Measurements from ENCODE around the gene PAF1.

The PAF1 gene

DNA sequence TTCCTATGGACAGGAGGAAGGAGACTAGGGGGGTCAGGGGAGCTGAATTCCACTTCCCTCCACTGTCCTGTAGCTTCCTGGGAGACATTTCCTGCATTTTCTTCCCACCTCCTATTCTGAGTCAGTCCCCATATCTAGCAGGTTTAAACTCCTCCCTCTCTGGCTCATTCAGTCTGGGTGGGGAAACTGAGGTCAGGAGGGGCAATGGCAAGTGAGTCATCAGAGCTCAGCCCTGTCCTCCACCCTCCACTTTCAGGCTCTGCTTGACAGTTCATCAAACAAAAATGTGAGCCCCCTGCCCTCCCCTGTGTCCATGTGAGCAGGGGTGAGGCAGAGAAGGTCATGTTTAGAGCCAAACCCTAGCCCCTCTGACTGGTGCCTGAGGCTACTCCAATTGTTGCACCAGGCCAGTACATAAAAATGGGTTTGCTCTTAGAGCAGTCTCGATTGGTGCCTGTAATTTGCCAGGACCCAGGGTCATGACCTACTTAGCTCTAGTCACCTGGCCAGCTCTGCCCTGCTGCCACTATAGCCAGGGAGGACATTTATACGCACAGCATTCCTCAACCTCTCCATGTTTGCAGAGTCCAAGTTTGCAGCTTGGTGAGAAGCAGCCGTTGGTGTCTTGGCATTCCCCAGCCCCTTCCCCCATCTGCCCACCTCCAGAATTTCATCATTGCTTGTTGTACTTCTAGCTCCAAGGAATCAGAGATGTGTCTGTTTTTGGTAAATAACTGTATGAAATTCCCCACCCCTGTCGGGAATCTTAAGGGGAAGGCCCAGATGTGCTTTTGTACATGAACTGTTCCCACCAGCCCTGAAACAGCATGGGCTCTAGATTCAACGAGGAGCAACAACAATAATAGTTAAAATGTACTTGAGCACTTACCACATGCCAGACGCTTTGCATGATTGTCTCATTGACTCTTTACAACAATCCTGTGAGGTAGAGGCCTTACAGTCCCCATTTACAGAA is 27.9 kb downstream of the PAF1 start:
- TF ChIP-seq Cebpa-rat (IDR thresholded peaks at IDR 0.05): no peak
- H4K20me1 ChIP-seq: peaks cover 0 to 52% (median 33%) of the 10 kb centered on the region in 11 experiments; a peak in 19 of 22 replicates
- H3K4me3 ChIP-seq: no peak overlapping the region
- no peaks in the 10 kb centered on the region for H3K27me3 ChIP-seq
- H3K4me1 ChIP-seq: peaks cover 15 to 43% (median 31%) of the 10 kb centered on the region in 10 experiments; a peak in 19 of 20 replicates
- H3K9me3 ChIP-seq (replicated peaks in 1 of 11): no peaks in the 10 kb centered on the region
- peak overlapping the region in 5 of 11 experiments; percentile 39 to 70 (median 62); a peak in 9 of 22 replicates for H3K9ac ChIP-seq
- peaks cover 78 to 98% (median 89%) of the 10 kb centered on the region in 11 experiments for H3K36me3 ChIP-seq
- H3K4me2 ChIP-seq: peak overlapping the region in 9 of 11 experiments; percentile 36 to 73 (median 68); a peak in 18 of 22 replicates
- peak overlapping the region in 6 of 11 experiments; percentile 17 to 66 (median 52); a peak in 10 of 22 replicates for H3K27ac ChIP-seq

DNA sequence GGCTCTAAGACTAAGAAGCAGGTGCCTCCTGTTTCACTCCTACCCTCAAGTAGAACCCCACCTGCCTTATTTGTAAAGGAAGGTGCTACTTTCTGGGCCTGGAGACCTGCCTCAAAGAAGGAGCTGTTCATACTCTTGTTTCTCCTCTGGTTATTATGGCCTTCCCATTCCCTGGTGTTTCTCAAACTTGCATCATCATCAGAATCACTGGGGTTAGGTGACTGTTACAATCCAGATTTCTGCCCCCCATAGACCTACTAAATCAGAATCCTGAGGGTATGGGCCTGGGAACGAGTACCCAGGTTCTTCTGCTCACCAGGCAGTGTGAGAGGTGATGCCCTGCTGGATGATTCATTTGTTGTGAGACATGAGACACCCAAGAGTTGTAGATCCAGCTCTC is 30.3 kb downstream of the PAF1 start:
- H3K9ac ChIP-seq: no peak overlapping the region
- no peak for TF ChIP-seq Cebpa-rat (IDR thresholded peaks at IDR 0.05)
- no peak overlapping the region for H3K27ac ChIP-seq
- H3K4me2 ChIP-seq: no peak overlapping the region
- H3K4me1 ChIP-seq: peaks cover 15 to 37% (median 33%) of the 10 kb centered on the region in 10 experiments; a peak in 19 of 20 replicates
- peaks cover 81 to 100% (median 90%) of the 10 kb centered on the region in 11 experiments for H3K36me3 ChIP-seq
- H3K4me3 ChIP-seq: no peak overlapping the region
- peaks cover 0 to 62% (median 38%) of the 10 kb centered on the region in 11 experiments; a peak in 19 of 22 replicates for H4K20me1 ChIP-seq
- H3K9me3 ChIP-seq (replicated peaks in 1 of 11): no peaks in the 10 kb centered on the region
- no peaks in the 10 kb centered on the region for H3K27me3 ChIP-seq

DNA sequence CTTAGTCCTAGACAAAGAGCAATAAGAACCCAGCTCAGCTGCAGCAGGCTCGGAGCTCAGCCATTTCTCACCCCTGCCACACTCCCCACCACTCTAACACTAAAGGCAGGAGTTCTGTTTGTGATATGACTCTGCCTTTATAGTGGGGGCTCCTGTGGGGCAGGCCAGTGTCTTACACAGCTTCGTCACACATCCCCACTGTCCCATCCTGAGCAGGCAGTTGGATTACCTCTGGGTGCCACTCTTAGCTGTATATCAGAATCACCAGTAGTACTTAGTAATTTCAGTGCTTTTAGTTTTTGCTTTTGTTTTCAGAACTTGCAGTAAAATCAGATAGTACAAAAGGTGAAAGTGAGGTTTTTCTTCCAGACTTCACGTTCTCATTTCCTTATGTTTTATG is 31.9 kb downstream of the PAF1 start:
- TF ChIP-seq Cebpa-rat (IDR thresholded peaks at IDR 0.05): no peak
- no peak overlapping the region for H3K27ac ChIP-seq
- H3K4me3 ChIP-seq: no peak overlapping the region
- no peak overlapping the region; a peak in 1 of 22 replicates for H3K9ac ChIP-seq
- H3K36me3 ChIP-seq: peaks cover 87 to 100% (median 91%) of the 10 kb centered on the region in 11 experiments
- no peak overlapping the region for H3K4me2 ChIP-seq
- H3K27me3 ChIP-seq: no peaks in the 10 kb centered on the region
- H3K9me3 ChIP-seq (replicated peaks in 1 of 11): no peaks in the 10 kb centered on the region
- peaks cover 15 to 38% (median 24%) of the 10 kb centered on the region in 10 experiments; a peak in 19 of 20 replicates for H3K4me1 ChIP-seq
- H4K20me1 ChIP-seq: peaks cover 2 to 63% (median 40%) of the 10 kb centered on the region in 11 experiments; a peak in 19 of 22 replicates

- Histone ChIP-seq H3K9ac (0 out of 22 replicates have a peak overlapping the region, but pooled peaks of 2 of the 11 experiments have one; percentile 6 to 15), H3K36me3 (peaks cover 94 to 100% (median 96%) of the 10 kb centered on the region in 11 experiments)
These were observed 34.3 kb downstream of the PAF1 start for GRCh38 chr19:39356647-39357046.

DNA sequence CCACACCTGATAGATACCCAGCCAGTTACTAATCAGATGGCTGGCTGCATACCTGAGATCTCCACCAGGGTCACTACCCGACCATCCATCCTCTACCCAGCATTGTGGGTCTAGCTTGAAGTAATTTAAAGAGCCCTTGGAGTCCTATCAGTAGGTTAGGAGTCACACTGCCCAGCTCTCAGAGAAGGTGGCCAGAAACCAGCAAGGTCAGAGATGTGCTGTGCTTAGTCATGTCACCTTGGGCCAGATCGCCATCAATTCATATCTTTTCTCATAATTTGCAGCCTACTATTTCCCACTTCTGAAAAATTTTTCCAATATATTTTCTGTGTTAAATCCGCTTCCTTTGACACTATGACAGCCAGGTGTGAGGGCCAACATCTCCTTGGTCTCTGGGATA is 34.8 kb downstream of the PAF1 start:
- Histone ChIP-seq H3K4me3 (no peak overlapping the region), H4K20me1 (peaks cover 14 to 67% (median 44%) of the 10 kb centered on the region in 11 experiments; a peak in 18 of 22 replicates), H3K27ac (no peak overlapping the region; a peak in 1 of 22 replicates), H3K4me1 (peaks cover 3 to 23% (median 7%) of the 10 kb centered on the region in 10 experiments; a peak in 16 of 20 replicates), H3K27me3 (no peaks in the 10 kb centered on the region), H3K9ac (peak overlapping the region in 3 of 11 experiments; percentile 11 to 21 (median 15); a peak in 1 of 22 replicates), H3K4me2 (no peak overlapping the region), H3K9me3 (replicated peaks in 1 of 11) (no peaks in the 10 kb centered on the region), H3K36me3 (peaks cover 98 to 100% (median 99%) of the 10 kb centered on the region in 11 experiments)
- no peak for TF ChIP-seq Cebpa-rat (IDR thresholded peaks at IDR 0.05)

More at GRCh38 chr19:39356647-39357046, 34.3 kb downstream of the PAF1 start:
- no peaks in the 10 kb centered on the region for H3K27me3 ChIP-seq
- no peak overlapping the region for H3K4me3 ChIP-seq
- no peak for TF ChIP-seq Cebpa-rat (IDR thresholded peaks at IDR 0.05)
- H3K4me1 ChIP-seq: peaks cover 0 to 18% (median 2%) of the 10 kb centered on the region in 10 experiments; a peak in 12 of 20 replicates
- H4K20me1 ChIP-seq: peaks cover 9 to 62% (median 38%) of the 10 kb centered on the region in 11 experiments; a peak in 17 of 22 replicates
- no peak overlapping the region for H3K4me2 ChIP-seq
- H3K27ac ChIP-seq: peak overlapping the region in 1 of 11 experiments; percentile 1; a peak in 1 of 22 replicates
- H3K9me3 ChIP-seq (replicated peaks in 1 of 11): no peaks in the 10 kb centered on the region

- no peaks in the 10 kb centered on the region for H3K27me3 ChIP-seq
- H3K4me2 ChIP-seq: no peak overlapping the region
- H4K20me1 ChIP-seq: peaks cover 20 to 76% (median 52%) of the 10 kb centered on the region in 11 experiments; a peak in 18 of 22 replicates
- H3K4me1 ChIP-seq: peaks cover 6 to 27% (median 11%) of the 10 kb centered on the region in 10 experiments; a peak in 16 of 20 replicates
- H3K4me3 ChIP-seq: no peak overlapping the region
- H3K9ac ChIP-seq: peak overlapping the region in 3 of 11 experiments; percentile 11 to 21 (median 20); a peak in 1 of 22 replicates
- peaks cover 92 to 100% (median 99%) of the 10 kb centered on the region in 11 experiments for H3K36me3 ChIP-seq
- no peaks in the 10 kb centered on the region for H3K9me3 ChIP-seq (replicated peaks in 1 of 11)
- H3K27ac ChIP-seq: no peak overlapping the region; a peak in 1 of 22 replicates
- TF ChIP-seq Cebpa-rat (IDR thresholded peaks at IDR 0.05): no peak
These were observed 35.7 kb downstream of the PAF1 start for GRCh38 chr19:39355253-39355652.

DNA sequence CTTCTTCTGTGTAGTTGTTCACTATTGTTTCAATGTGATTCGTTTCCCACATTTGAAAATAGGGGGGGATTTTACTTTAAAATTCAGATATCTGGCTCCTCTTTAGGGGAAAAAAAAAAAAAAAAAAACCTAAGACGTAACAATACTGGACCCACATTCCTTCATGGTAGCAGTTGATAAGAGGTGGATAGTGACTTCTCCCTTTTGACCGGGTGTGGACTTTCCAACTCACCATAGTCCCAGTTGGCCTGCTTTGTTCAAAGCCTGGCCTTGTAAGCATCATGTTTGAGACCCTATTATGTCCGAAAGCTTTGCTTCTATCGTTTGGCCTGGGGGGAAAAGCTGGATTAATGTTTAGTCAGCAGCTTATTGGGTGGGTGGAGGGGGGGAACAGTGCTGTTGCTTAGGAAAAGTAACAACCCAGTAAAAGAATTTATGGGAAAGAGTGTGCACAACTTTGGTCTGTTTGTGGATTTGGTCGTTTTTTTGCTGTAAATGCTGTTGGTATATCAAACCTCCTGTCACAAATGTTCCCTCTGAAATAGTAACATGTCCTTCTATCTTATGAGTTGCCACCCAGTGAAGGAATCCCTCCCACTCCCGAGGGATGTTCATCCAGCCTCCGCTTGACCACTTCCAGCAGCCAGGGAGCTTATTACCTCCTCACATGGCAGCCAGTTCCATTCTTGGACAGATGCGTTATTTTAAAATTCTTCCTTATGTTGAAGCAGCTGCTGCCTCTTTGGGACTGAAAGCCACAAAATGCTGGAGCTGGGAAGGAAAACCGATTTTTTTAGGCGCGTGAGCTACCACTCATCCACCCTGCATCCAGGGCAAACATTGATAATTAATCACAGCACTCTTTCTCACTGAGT is 38.3 kb downstream of the PAF1 start:
- no peaks in the 10 kb centered on the region for H3K9me3 ChIP-seq (replicated peaks in 1 of 11)
- no peaks in the 10 kb centered on the region for H3K27me3 ChIP-seq
- TF ChIP-seq Cebpa-rat (IDR thresholded peaks at IDR 0.05): no peak
- peaks cover 89 to 100% (median 99%) of the 10 kb centered on the region in 11 experiments for H3K36me3 ChIP-seq
- no peak overlapping the region; a peak in 1 of 22 replicates for H3K9ac ChIP-seq
- no peak overlapping the region for H3K27ac ChIP-seq
- no peak overlapping the region for H3K4me3 ChIP-seq
- no peak overlapping the region for H3K4me2 ChIP-seq
- H3K4me1 ChIP-seq: peaks cover 7 to 33% (median 14%) of the 10 kb centered on the region in 10 experiments; a peak in 17 of 20 replicates
- peaks cover 44 to 94% (median 73%) of the 10 kb centered on the region in 11 experiments; a peak in 20 of 22 replicates for H4K20me1 ChIP-seq

DNA sequence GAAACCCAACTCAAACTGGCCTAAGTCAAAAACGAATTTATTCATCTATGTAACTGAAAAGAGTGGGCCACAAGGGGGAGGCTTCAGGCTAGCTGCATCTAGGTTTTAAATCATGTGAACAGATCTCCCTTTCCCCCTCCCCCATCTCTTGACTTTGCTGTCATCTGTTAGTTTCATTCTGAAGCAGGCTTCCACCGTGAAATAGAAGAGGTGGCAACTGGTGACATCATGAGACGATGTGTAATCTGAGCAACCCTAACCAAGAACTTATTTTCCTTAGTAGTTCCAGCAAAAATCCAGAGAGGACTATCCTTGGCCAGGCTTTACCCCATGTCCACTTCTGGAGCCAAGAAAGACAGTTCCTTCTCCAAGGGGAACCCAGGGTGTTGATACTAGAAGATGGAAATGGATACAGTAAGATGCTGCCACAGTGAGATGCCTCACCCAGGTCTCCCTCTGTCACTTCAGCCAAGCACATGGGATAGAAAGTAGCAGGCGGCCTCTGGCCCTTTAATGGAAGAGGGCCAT is 39.3 kb downstream of the PAF1 start:
- H3K9me3 ChIP-seq (replicated peaks in 1 of 11): no peaks in the 10 kb centered on the region
- no peak for TF ChIP-seq Cebpa-rat (IDR thresholded peaks at IDR 0.05)
- H4K20me1 ChIP-seq: peaks cover 47 to 99% (median 73%) of the 10 kb centered on the region in 11 experiments; a peak in 20 of 22 replicates
- H3K4me3 ChIP-seq: no peak overlapping the region
- H3K9ac ChIP-seq: peak overlapping the region in 1 of 11 experiments; percentile 43; a peak in 3 of 22 replicates
- peaks cover 87 to 100% (median 98%) of the 10 kb centered on the region in 11 experiments for H3K36me3 ChIP-seq
- peak overlapping the region in 3 of 11 experiments; percentile 18 to 46 (median 28); a peak in 3 of 22 replicates for H3K4me2 ChIP-seq
- H3K27ac ChIP-seq: no peak overlapping the region; a peak in 1 of 22 replicates
- H3K4me1 ChIP-seq: peaks cover 8 to 41% (median 22%) of the 10 kb centered on the region in 10 experiments; a peak in 19 of 20 replicates
- no peaks in the 10 kb centered on the region for H3K27me3 ChIP-seq

Measured in BLaER1 treated with 17β-estradiol and CSF1 and Interleukin-3, amounts not matched to agents 10 nM and 100 nM (cell line).